ENCODE measurements around the gene OR6C65.
A peak's percentile ranks its signal among the peaks of the same experiment; 100 is the strongest.
"Not testable (repeated sequence)": the region's sequence is repeated elsewhere in the genome, so short reads cannot be mapped to it uniquely, and the experiment has no call there.

Gene OR6C65

GRCh38 chr12:55400229-55400628 lies at the start of gene OR6C65:
TSS of gene OR6C65 (plus strand) at chr12:55400529. CDS start at chr12:55400529, 0 bp downstream.
- ATAC-seq: no peak

- ATAC-seq: not testable (repeated sequence)
These were observed 45.0 kb upstream of the OR6C65 start for GRCh38 chr12:55355338-55355737.

- no peak for ATAC-seq
These were observed 37.7 kb upstream of the OR6C65 start, which contains the start of gene OR6C75 for GRCh38 chr12:55362675-55363074. TSS of gene OR6C75 (plus strand) at chr12:55362975. CDS start at chr12:55365111, 2,136 bp downstream.

GRCh38 chr12:55365086-55365485 lies 35.2 kb upstream of the OR6C65 start:
- ATAC-seq: no peak

GRCh38 chr12:55372521-55372920 lies 27.8 kb upstream of the OR6C65 start:
- no peak for ATAC-seq

GRCh38 chr12:55385891-55386290 lies 14.4 kb upstream of the OR6C65 start:
- no peak for ATAC-seq

GRCh38 chr12:55392032-55392795 lies 8.1 kb upstream of the OR6C65 start:
- ATAC-seq: no peak

GRCh38 chr12:55396326-55396725 lies 4.0 kb upstream of the OR6C65 start:
- ATAC-seq: no peak

- no peak for ATAC-seq
These were observed 7.5 kb downstream of the OR6C65 start for GRCh38 chr12:55407866-55408265.

- ATAC-seq: not testable (repeated sequence)
These were observed 8.8 kb downstream of the OR6C65 start for GRCh38 chr12:55409133-55409532.

- not testable (repeated sequence) for ATAC-seq
These were observed 11.8 kb downstream of the OR6C65 start for GRCh38 chr12:55412138-55412537.

GRCh38 chr12:55413498-55414388 lies 13.4 kb downstream of the OR6C65 start:
- not testable (repeated sequence) for ATAC-seq

- not testable (repeated sequence) for ATAC-seq
These were observed 14.1 kb downstream of the OR6C65 start for GRCh38 chr12:55414396-55414823.

GRCh38 chr12:55414889-55415288 lies 14.6 kb downstream of the OR6C65 start:
- ATAC-seq: peak; percentile 62 to 74

GRCh38 chr12:55416961-55417360 lies 16.6 kb downstream of the OR6C65 start:
- no peak for ATAC-seq

- ATAC-seq: no peak
These were observed 20.1 kb downstream of the OR6C65 start for GRCh38 chr12:55420307-55420962.

- ATAC-seq: no peak
These were observed 25.6 kb downstream of the OR6C65 start, which contains the start of gene OR6C76 for GRCh38 chr12:55425954-55426353. TSS of gene OR6C76 (plus strand) at chr12:55426254. CDS start at chr12:55426254, 0 bp downstream.

GRCh38 chr12:55428331-55429243 lies 28.3 kb downstream of the OR6C65 start:
- ATAC-seq: no peak

- ATAC-seq: not testable (repeated sequence)
These were observed 40.9 kb downstream of the OR6C65 start for GRCh38 chr12:55441233-55441632.

- no peak for ATAC-seq
These were observed 43.4 kb downstream of the OR6C65 start, which contains the start of gene OR6C2 for GRCh38 chr12:55443776-55444175. TSS of gene OR6C2 (plus strand) at chr12:55444076. CDS start at chr12:55452214, 8,138 bp downstream.

- no peak for ATAC-seq
These were observed 45.0 kb downstream of the OR6C65 start for GRCh38 chr12:55445357-55445756.

GRCh38 chr12:55446326-55446725 lies 46.0 kb downstream of the OR6C65 start:
- no peak for ATAC-seq

Data from activated CD4-positive, CD25-positive, alpha-beta regulatory T cell treated with anti-CD3 and anti-CD28 coated beads, Interleukin-2, amount 50 U/mL, for 24 hours (primary cell).